DOHH2 (cell line): ENCODE data around the gene KRT37.

ENCODE experiments used
- H3F3A ChIP-seq: fragments of 200-600 bp; sonication (generic), shearing (Covaris generic); 2 replicates; pipeline ENCODE4 v1.6.0; 2016; ENCODE audit warnings: antibody characterized with exemption, mild to moderate bottlenecking; ENCODE audit not compliant: control insufficient read depth, insufficient read depth
- H3K27ac ChIP-seq: fragments of 200-600 bp; sonication (generic); 2 replicates; pipeline ENCODE4 v1.5.1; 2014; ENCODE audit warnings: low read depth, mild to moderate bottlenecking, low read length, moderate library complexity
- H3K27me3 ChIP-seq: fragments of 200-600 bp; sonication (generic); 2 replicates; pipeline ENCODE4 v1.6.1; 2014; ENCODE audit warnings: mild to moderate bottlenecking, low read length, mixed read lengths; ENCODE audit not compliant: control insufficient read depth
- H3K36me3 ChIP-seq: fragments of 200-600 bp; sonication (generic); 2 replicates; pipeline ENCODE4 v1.6.1; 2014; ENCODE audit warnings: mild to moderate bottlenecking, low read length, moderate library complexity, mixed read lengths; ENCODE audit not compliant: control insufficient read depth
- H3K4me1 ChIP-seq: fragments of 200-600 bp; sonication (generic); 2 replicates; pipeline ENCODE4 v1.6.1; 2014; ENCODE audit warnings: mild to moderate bottlenecking, low read length, mixed read lengths; ENCODE audit not compliant: control insufficient read depth
- H3K4me2 ChIP-seq: fragments of 200-600 bp; sonication (generic); 2 replicates; pipeline ENCODE4 v1.6.0; 2014; ENCODE audit warnings: mild to moderate bottlenecking, low read length, moderate library complexity
- H3K4me3 ChIP-seq: fragments of 200-600 bp; sonication (generic); 2 replicates; pipeline ENCODE4 v1.5.1; 2014; ENCODE audit warnings: mild to moderate bottlenecking, low read length, mixed read lengths
- H3K79me2 ChIP-seq: fragments of 200-600 bp; sonication (generic); 2 replicates; pipeline ENCODE4 v1.6.1; 2014; ENCODE audit warnings: mild to moderate bottlenecking, low read length, mixed read lengths; ENCODE audit not compliant: control insufficient read depth
- H3K9me2 ChIP-seq: fragments of 200-600 bp; sonication (generic); replicated peaks from 2 replicates; pipeline ENCODE4 v1.6.1; 2014; ENCODE audit warnings: mild to moderate bottlenecking, low read length, mixed read lengths; ENCODE audit not compliant: control insufficient read depth
- H3K9me3 ChIP-seq: fragments of 200-600 bp; sonication (generic); 2 replicates; pipeline ENCODE4 v1.6.1; 2014; ENCODE audit warnings: antibody characterized with exemption, low read length, mixed read lengths; ENCODE audit not compliant: control insufficient read depth, insufficient read depth
- H4K20me1 ChIP-seq: fragments of 200-600 bp; sonication (generic); 2 replicates; pipeline ENCODE4 v1.6.0; 2014; ENCODE audit warnings: low read depth, mild to moderate bottlenecking, antibody characterized with exemption, low read length, moderate library complexity; ENCODE audit not compliant: control insufficient read depth, insufficient read depth
- CTCF ChIP-seq: fragments of 200-600 bp; sonication (generic); IDR thresholded peaks from one replicate; pipeline ENCODE4 v1.5.1; 2014; ENCODE audit warnings: antibody characterized with exemption, mild to moderate bottlenecking, low read depth, low read length; ENCODE audit not compliant: poor library complexity, severe bottlenecking
- EZH2phosphoT487 ChIP-seq: fragments of 200-600 bp; sonication (generic); IDR thresholded peaks from 2 replicates; pipeline ENCODE4 v1.6.1; 2017; ENCODE audit warnings: borderline replicate concordance, mild to moderate bottlenecking, antibody characterized with exemption, low read length, moderate library complexity, mixed read lengths

KRT37 gene

GRCh38 chr17:41403404-41404023, 20.9 kb downstream of the KRT37 start:
- Histone ChIP-seq H3K27ac (no peak overlapping the region), H3K79me2 (no peaks in the 10 kb centered on the region), H3K4me2 (no peak overlapping the region), H3K4me1 (no peaks in the 10 kb centered on the region), H3K4me3 (no peak overlapping the region), H3K27me3 (peaks cover 16% of the 10 kb centered on the region; the same call in 1 of the 2 replicates), H3K9me3 (no peaks in the 10 kb centered on the region), H3F3A (no peaks in the 10 kb centered on the region), H4K20me1 (no peaks in the 10 kb centered on the region), H3K36me3 (no peaks in the 10 kb centered on the region), H3K9me2 (no peaks in the 10 kb centered on the region)
- no peak for TF ChIP-seq CTCF

GRCh38 chr17:41402161-41402560, 22.2 kb downstream of the KRT37 start:
- H3K27me3 ChIP-seq = peaks cover 16% of the 10 kb centered on the region; the same call in 1 of the 2 replicates
- no peaks in the 10 kb centered on the region for H3K9me2 ChIP-seq
- H3K36me3 ChIP-seq = no peaks in the 10 kb centered on the region
- no peak overlapping the region for H3K4me3 ChIP-seq
- no peak overlapping the region for H3K4me2 ChIP-seq
- no peaks in the 10 kb centered on the region for H3K4me1 ChIP-seq
- H3F3A ChIP-seq = no peaks in the 10 kb centered on the region
- H3K79me2 ChIP-seq = no peaks in the 10 kb centered on the region
- no peaks in the 10 kb centered on the region for H4K20me1 ChIP-seq
- TF ChIP-seq CTCF (no peak), EZH2phosphoT487 (no peak)
- H3K27ac ChIP-seq = no peak overlapping the region
- H3K9me3 ChIP-seq = no peaks in the 10 kb centered on the region

- no peak within 1 kb of the TSS for H3K4me2 ChIP-seq
- no peak within 1 kb of the TSS for H3K4me3 ChIP-seq
- no peaks in the 10 kb centered on the region for H3F3A ChIP-seq
- H3K27ac ChIP-seq = no peak within 1 kb of the TSS
- H3K4me1 ChIP-seq = no peaks in the 10 kb centered on the region
- no peaks in the 10 kb centered on the region for H3K36me3 ChIP-seq
- no peaks in the 10 kb centered on the region for H3K9me2 ChIP-seq
- H3K9me3 ChIP-seq = no peaks in the 10 kb centered on the region
- H4K20me1 ChIP-seq = no peaks in the 10 kb centered on the region
- H3K79me2 ChIP-seq = no peaks in the 10 kb centered on the region
- TF ChIP-seq CTCF (no peak), EZH2phosphoT487 (no peak)
- peaks cover 22% of the 10 kb centered on the region; the same call in 1 of the 2 replicates for H3K27me3 ChIP-seq
Measured at GRCh38 chr17:41396996-41397660, 27.3 kb downstream of the KRT37 start, which contains the start of gene KRT31. Gene KRT31 (minus strand): TSS chr17:41397608. CDS start chr17:41397539, 69 bp downstream.
